ENCODE measurements around the gene MUC5AC. TPM values are rescaled to one million over a fixed set of nuclear protein-coding genes. Genes with fewer than 3 reads are reported as not detected.
"Not testable (repeated sequence)": the region's sequence is repeated elsewhere in the genome, so short reads cannot be mapped to it uniquely, and the experiment has no call there.

The MUC5AC gene
- polyA plus RNA-seq, 4 donors = 0.01 to 0.02 TPM; not detected in 2

- no peak for DNase-seq (ENCODE audit: low read depth in 4 of 4, low spot score in 2 of 4)
These were observed 10.0 kb upstream of the MUC5AC start for GRCh38 chr11:1147792-1148191.

GRCh38 chr11:1148752-1149180 is 9.0 kb upstream of the MUC5AC start:
- DNase-seq (ENCODE audit: low read depth in 4 of 4, low spot score in 2 of 4) = no peak

- no peak for DNase-seq (ENCODE audit: low read depth in 4 of 4, low spot score in 2 of 4)
These were observed 8.2 kb upstream of the MUC5AC start for GRCh38 chr11:1149545-1149944.

GRCh38 chr11:1150116-1150515 is 7.6 kb upstream of the MUC5AC start:
- no peak for DNase-seq (ENCODE audit: low read depth in 4 of 4, low spot score in 2 of 4)

GRCh38 chr11:1150769-1151365 is 6.9 kb upstream of the MUC5AC start:
- DNase-seq (ENCODE audit: low read depth in 4 of 4, low spot score in 2 of 4) = no peak

- DNase-seq (ENCODE audit: low read depth in 4 of 4, low spot score in 2 of 4) = no peak
These were observed 6.1 kb upstream of the MUC5AC start for GRCh38 chr11:1151366-1152315.

- no peak for DNase-seq (ENCODE audit: low read depth in 4 of 4, low spot score in 2 of 4)
These were observed 5.2 kb upstream of the MUC5AC start for GRCh38 chr11:1152316-1153104.

- DNase-seq (ENCODE audit: low read depth in 4 of 4, low spot score in 2 of 4) = no peak
These were observed 4.4 kb upstream of the MUC5AC start for GRCh38 chr11:1153105-1153950.

GRCh38 chr11:1153951-1154493 is 3.7 kb upstream of the MUC5AC start:
- DNase-seq (ENCODE audit: low read depth in 4 of 4, low spot score in 2 of 4) = no peak

- DNase-seq (ENCODE audit: low read depth in 4 of 4, low spot score in 2 of 4) = not testable (repeated sequence)
These were observed 3.1 kb upstream of the MUC5AC start for GRCh38 chr11:1154656-1155055.

GRCh38 chr11:1155274-1155693 is 2.5 kb upstream of the MUC5AC start:
- DNase-seq (ENCODE audit: low read depth in 4 of 4, low spot score in 2 of 4) = no peak

GRCh38 chr11:1156506-1157340 is 1.0 kb upstream of the MUC5AC start:
- no peak for DNase-seq (ENCODE audit: low read depth in 4 of 4, low spot score in 2 of 4)

GRCh38 chr11:1157341-1157644 is 460 bp upstream of the MUC5AC start:
- DNase-seq (ENCODE audit: low read depth in 4 of 4, low spot score in 2 of 4) = no peak

- no peak for DNase-seq (ENCODE audit: low read depth in 4 of 4, low spot score in 2 of 4)
These were observed 1.1 kb downstream of the MUC5AC start for GRCh38 chr11:1158681-1159487.

- DNase-seq (ENCODE audit: low read depth in 4 of 4, low spot score in 2 of 4) = not testable (repeated sequence)
These were observed 1.9 kb downstream of the MUC5AC start for GRCh38 chr11:1159488-1160220.

- DNase-seq (ENCODE audit: low read depth in 4 of 4, low spot score in 2 of 4) = no peak
These were observed 2.7 kb downstream of the MUC5AC start for GRCh38 chr11:1160231-1161101.
